ENCODE data around the gene CELF3. TPM values are rescaled to one million over a fixed set of nuclear protein-coding genes. Genes with fewer than 3 reads are reported as not detected.

CELF3 gene
- total RNA-seq, 1 experiment from 2014 or later, result not detected

DNA sequence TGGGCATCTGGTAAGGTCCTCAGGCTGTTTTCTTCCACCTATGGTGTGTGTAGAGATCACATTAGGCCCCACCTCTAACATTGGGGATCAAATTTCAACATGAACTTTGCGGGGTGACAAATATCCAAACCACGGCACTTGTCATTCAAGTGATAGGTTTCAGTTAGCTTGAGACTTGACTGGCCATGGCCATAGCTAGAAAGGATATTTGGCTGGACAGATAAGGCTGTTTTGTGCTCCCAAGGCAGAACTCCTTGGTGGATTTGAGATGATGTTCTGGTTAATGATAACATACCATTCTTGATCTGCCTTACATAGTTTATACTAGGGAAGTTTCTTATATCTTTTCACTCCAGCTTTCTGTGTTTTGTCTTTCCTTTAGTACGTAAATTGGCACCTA is 48.5 kb downstream of the CELF3 start:
- no peak overlapping the region for H3K4me3 ChIP-seq (ENCODE audit: low read depth in 2 of 2, low read length in 2 of 2)
- H3K4me1 ChIP-seq (ENCODE audit: control insufficient read depth, insufficient read depth, low read length), result no peaks in the 10 kb centered on the region
- H3K36me3 ChIP-seq (ENCODE audit: control insufficient read depth, insufficient read depth, low read length), result peaks cover 12% of the 10 kb centered on the region
- POLR2A ChIA-PET, result no interaction called here
- no peaks in the 10 kb centered on the region for H3K27me3 ChIP-seq (ENCODE audit: control insufficient read depth, insufficient read depth, low read length)
- no TSS peak for BruUV-seq (replicated peaks)
- H3K27ac ChIP-seq (ENCODE audit: low read length), result no peak overlapping the region
- TF ChIP-seq, protein P1, sequence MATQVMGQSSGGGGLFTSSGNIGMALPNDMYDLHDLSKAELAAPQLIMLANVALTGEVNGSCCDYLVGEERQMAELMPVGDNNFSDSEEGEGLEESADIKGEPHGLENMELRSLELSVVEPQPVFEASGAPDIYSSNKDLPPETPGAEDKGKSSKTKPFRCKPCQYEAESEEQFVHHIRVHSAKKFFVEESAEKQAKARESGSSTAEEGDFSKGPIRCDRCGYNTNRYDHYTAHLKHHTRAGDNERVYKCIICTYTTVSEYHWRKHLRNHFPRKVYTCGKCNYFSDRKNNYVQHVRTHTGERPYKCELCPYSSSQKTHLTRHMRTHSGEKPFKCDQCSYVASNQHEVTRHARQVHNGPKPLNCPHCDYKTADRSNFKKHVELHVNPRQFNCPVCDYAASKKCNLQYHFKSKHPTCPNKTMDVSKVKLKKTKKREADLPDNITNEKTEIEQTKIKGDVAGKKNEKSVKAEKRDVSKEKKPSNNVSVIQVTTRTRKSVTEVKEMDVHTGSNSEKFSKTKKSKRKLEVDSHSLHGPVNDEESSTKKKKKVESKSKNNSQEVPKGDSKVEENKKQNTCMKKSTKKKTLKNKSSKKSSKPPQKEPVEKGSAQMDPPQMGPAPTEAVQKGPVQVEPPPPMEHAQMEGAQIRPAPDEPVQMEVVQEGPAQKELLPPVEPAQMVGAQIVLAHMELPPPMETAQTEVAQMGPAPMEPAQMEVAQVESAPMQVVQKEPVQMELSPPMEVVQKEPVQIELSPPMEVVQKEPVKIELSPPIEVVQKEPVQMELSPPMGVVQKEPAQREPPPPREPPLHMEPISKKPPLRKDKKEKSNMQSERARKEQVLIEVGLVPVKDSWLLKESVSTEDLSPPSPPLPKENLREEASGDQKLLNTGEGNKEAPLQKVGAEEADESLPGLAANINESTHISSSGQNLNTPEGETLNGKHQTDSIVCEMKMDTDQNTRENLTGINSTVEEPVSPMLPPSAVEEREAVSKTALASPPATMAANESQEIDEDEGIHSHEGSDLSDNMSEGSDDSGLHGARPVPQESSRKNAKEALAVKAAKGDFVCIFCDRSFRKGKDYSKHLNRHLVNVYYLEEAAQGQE (IDR thresholded peaks at IDR 0.05; ENCODE audit: insufficient read depth in 1 of 2, low read depth in 2 of 2, low read length in 1 of 2), result no peak
- no peak for TF ChIP-seq POLR2AphosphoS5 (IDR thresholded peaks at IDR 0.05; ENCODE audit: low read depth, low read length)
- TF ChIP-seq SIN3A (IDR thresholded peaks at IDR 0.05; ENCODE audit: borderline replicate concordance, insufficient read depth, low read depth, low read length), result no peak
- TF ChIP-seq, protein P2, sequence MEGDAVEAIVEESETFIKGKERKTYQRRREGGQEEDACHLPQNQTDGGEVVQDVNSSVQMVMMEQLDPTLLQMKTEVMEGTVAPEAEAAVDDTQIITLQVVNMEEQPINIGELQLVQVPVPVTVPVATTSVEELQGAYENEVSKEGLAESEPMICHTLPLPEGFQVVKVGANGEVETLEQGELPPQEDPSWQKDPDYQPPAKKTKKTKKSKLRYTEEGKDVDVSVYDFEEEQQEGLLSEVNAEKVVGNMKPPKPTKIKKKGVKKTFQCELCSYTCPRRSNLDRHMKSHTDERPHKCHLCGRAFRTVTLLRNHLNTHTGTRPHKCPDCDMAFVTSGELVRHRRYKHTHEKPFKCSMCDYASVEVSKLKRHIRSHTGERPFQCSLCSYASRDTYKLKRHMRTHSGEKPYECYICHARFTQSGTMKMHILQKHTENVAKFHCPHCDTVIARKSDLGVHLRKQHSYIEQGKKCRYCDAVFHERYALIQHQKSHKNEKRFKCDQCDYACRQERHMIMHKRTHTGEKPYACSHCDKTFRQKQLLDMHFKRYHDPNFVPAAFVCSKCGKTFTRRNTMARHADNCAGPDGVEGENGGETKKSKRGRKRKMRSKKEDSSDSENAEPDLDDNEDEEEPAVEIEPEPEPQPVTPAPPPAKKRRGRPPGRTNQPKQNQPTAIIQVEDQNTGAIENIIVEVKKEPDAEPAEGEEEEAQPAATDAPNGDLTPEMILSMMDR (IDR thresholded peaks at IDR 0.05), result no peak
- TF ChIP-seq TCF7L2 (IDR thresholded peaks at IDR 0.05; ENCODE audit: low read depth, low read length), result no peak
- CTCF ChIA-PET, result no interaction called here
- in situ Hi-C loops (cut with HindIII; ENCODE audit: low pct_unique_long_range_greater_than_20kb, low sequenced_read_pairs), result no loop called here
- ATAC-seq, result no peak
- no peak for DNase-seq (ENCODE audit: low read depth, low spot score)
- no peaks in the 10 kb centered on the region for H3K9me3 ChIP-seq (ENCODE audit: control insufficient read depth, insufficient read depth, low read depth, low read length)
- intact Hi-C loops (cut with micrococcal nuclease; ENCODE audit: unreplicated experiment), result no loop called here

DNA sequence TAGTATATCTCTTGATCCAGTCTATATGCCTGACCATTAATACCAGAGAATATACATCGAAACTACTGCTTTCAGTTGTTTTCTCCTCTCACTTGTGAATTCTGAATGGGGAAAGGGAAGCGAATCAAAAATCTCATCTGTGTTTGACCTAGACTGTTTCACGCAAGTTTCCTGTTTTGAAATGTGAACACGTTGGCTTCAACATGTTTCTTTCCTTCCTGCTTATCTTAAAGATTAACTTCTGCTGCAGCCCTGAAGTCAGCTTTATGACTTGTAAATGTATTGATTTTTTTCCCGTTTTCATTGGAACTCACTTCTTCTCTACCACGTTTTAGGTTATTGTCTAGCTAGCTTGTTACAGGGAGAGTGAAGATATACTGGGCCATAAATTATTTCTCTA is 54.9 kb downstream of the CELF3 start:
- no peak overlapping the region for H3K27ac ChIP-seq (ENCODE audit: low read length)
- CTCF ChIA-PET, result no interaction called here
- no TSS peak for BruUV-seq (replicated peaks)
- in situ Hi-C loops (cut with HindIII; ENCODE audit: low pct_unique_long_range_greater_than_20kb, low sequenced_read_pairs), result no loop called here
- no peaks in the 10 kb centered on the region for H3K27me3 ChIP-seq (ENCODE audit: control insufficient read depth, insufficient read depth, low read length)
- no peaks in the 10 kb centered on the region for H3K4me1 ChIP-seq (ENCODE audit: control insufficient read depth, insufficient read depth, low read length)
- no peak for DNase-seq (ENCODE audit: low read depth, low spot score)
- no peaks in the 10 kb centered on the region for H3K9me3 ChIP-seq (ENCODE audit: control insufficient read depth, insufficient read depth, low read depth, low read length)
- H3K36me3 ChIP-seq (ENCODE audit: control insufficient read depth, insufficient read depth, low read length), result peaks cover 4% of the 10 kb centered on the region; the same call in 1 of the 2 replicates
- no peak for ATAC-seq
- POLR2A ChIA-PET, result no interaction called here
- intact Hi-C loops (cut with micrococcal nuclease; ENCODE audit: unreplicated experiment), result no loop called here
- no peak overlapping the region for H3K4me3 ChIP-seq (ENCODE audit: low read depth in 2 of 2, low read length in 2 of 2)
- TF ChIP-seq POLR2AphosphoS5 (IDR thresholded peaks at IDR 0.05; ENCODE audit: low read depth, low read length) (no peak), SIN3A (IDR thresholded peaks at IDR 0.05; ENCODE audit: borderline replicate concordance, insufficient read depth, low read depth, low read length) (no peak), TCF7L2 (IDR thresholded peaks at IDR 0.05; ENCODE audit: low read depth, low read length) (no peak)
- TF ChIP-seq, protein P2 (IDR thresholded peaks at IDR 0.05), result no peak
- TF ChIP-seq, protein P1 (IDR thresholded peaks at IDR 0.05; ENCODE audit: insufficient read depth in 1 of 2, low read depth in 2 of 2, low read length in 1 of 2), result no peak

All from Panc1 (cell line).